ENCODE measurements around the gene DBNDD2.

GRCh38 chr20:45440424-45440823, 32.3 kb downstream of the DBNDD2 start:
- TF ChIP-seq POLR2A (IDR thresholded peaks at IDR 0.05) (no peak), CTCF (IDR thresholded peaks at IDR 0.05) (no peak)

Data from thyroid gland (tissue), 4 donors.